ENCODE results near the gene CTBP2.

CTBP2 gene

DNA sequence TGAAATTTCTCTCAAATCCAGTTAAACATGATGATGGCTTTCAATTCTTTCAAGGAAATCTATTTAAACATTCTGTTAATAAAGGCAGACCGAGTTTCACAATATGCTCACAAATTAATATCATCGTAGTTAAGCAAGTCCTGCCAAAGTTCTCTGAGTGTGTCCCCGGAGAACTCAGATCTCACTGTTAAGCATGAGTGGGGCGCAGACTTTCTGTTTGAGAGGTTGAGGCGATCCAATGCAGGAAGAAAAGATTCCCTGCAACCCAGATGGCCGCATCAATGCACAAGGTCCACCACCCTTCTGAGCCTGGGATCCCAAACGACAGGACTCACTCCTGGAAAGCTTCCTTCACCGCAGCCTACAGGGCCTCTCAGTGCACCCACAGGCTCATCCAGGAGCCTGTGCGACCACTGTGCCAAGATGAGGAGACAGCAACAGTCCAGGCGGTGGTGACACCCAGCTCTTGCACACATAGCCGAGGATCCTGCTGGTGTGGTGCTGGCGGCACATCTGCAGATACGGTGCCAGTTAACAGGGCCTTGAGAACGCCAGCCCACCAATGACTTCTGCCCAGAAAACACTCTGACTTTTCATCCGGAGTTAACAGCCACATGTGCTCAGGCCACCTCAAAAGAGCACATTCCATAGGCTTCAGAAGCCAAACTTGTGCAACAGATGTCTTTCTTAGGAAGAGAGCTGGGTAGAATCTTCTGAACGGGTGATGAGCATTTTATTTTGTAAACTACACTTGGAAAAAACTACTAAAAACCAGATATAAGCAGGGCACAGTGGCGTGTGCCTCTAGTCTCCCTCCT is 116.3 kb downstream of the CTBP2 start:
- DNase-seq (ENCODE audit: low read depth) = no peak

DNA sequence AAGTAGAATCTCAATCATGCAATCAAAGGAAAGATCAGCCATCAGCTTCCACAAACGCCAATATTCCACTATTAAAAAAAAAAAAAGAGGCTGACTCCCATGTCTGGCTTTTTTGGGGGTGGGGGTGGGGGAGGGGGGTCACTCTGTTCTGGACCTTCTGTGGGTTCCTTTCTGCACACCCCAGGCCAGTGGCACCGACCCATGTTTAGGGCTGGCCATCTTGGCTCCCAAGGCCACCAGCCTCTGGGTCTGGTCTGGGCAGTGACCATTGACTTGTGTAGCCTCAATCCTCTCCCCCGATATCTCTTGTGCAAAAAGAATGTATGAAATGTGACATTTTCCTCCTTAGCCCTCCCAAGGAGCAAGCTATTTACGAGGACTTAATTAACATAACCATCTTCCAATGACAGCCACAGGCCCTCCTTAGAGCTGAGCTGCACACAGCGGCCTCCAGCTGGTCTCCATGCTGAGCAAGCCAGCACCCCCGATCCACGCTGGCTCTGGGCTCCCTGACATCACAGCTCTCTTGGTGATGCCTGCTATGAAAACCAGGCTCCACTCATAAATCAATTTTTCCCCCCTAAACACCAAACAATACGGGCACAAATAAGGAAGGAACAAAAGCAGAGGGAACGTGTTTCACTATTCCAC is 118.4 kb downstream of the CTBP2 start:
- no peak for DNase-seq (ENCODE audit: low read depth)

DNA sequence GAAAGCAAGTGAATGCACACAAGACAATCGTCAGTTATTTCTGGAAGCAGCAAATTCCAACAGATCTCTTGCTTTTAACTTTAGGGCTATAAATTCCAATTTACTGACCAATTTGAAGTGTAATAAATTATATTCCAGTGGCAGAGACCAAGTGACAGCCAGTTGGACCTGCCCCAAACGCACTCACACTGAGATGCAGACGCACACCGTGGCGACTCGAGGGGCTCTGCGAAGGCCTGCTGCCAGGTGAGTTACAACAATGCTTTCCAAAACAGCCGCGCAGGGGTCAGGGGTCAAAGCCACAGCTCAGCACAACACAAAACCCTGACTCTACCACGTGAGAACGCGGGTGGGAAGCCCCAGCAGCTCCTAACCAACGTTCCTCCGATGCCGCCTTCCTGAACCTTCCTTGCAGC is 121.0 kb downstream of the CTBP2 start:
- no peak for DNase-seq (ENCODE audit: low read depth)

DNA sequence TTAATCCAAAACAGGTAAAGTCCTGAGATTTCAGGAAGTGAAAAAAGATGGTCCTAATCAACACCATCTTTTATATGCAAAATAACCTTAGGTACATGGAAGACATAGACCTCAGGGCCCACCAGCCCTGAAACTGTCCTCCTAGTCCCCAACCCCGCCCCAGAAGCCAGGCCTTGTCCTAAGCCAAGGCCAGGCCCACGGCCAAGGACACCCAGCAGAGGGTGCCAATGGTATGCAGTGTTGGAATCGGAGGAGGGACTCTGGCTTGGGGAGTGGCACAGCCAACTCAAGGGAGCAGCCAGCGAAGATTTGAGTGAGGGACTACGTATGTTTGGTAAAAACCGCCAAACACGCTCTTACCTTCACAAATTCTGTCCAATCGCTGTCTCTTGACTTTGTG is 121.7 kb downstream of the CTBP2 start:
- DNase-seq (ENCODE audit: low read depth) = no peak

DNA sequence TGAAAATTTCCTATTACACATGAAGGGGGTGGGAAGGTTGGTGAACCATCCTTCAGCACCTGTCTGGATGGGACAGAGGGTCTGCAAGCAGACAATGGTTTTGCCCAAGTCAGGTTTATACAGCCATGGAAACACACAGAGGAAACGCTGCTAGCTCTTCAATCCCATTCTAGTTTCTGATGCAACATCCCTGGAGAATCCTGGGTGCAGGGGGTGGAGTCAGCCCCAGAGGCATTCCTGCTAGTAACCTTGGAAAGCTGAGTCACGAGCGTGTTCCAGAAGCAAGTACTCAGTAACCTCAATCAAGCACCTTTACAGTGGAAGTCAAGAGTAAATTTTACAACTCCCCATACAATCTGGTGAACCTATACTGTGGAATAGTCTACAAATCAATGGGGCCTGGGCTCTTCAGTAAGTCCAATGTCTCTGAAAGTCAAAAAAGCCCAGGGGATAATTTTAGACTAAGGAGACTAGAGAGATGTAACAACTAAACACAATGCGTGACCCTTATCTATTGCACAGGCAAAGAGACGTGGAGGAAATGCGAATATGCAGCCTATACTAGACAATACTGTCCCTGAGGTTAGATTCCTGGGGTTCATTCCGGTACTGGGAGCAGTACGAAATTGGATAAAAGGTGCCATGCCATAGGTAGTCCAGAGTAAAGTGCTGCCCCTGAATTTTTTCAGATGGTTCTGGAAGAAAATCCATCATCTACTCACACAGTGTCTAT is 123.1 kb downstream of the CTBP2 start:
- DNase-seq (ENCODE audit: low read depth) = no peak

DNA sequence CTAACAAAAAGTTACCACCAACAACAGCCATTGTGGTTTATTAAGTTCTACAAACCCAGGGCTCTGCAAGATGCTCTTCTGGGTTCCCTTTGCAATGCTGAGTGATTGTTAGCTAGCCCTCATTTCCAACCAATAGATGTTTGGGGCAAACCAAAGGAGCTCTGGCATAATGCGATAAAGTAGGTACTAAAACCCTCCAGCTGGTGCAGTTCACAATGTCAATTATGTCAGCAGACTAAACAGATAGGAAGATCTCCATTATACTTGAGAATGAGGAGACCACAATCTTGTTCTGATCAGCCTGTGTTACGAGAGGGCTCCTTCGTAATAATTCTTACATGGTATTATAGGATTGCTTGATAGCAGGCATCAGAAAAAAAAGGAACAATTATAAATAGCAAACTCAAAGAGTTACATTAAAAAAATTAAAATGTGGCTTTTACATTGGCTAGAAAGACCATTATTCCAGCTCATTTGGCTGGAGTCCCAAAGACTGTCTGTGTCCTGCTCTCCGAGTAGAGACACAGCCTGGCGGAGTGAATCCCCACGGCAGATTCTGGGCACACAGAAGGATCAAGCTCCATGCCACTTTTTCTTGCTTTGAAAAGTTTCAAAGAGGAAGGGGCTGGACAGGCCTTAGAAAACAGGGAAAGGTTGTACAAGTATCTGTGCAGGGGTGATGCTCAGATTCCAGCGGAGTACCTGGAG is 124.6 kb downstream of the CTBP2 start:
- DNase-seq (ENCODE audit: low read depth) = no peak

DNA sequence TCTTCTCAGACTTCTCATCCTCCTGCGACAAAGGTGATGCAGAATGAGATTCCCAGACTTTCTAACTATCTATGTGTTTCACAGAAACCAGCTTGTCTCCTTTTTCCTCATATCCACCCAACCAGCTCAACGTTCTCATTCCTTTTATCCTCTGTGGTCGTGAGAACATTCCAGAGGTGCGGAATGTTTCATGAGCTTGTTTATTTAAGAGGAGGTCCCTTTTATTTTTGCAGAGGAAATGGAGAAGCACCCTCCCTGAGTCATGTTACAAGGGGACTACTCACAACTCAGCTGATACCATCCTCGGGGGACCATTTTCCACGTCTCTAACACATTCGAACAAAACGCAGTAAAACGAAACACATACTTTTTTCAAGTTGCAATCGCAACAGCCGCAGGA is 125.2 kb downstream of the CTBP2 start:
- DNase-seq (ENCODE audit: low read depth) = peak; percentile 81

DNA sequence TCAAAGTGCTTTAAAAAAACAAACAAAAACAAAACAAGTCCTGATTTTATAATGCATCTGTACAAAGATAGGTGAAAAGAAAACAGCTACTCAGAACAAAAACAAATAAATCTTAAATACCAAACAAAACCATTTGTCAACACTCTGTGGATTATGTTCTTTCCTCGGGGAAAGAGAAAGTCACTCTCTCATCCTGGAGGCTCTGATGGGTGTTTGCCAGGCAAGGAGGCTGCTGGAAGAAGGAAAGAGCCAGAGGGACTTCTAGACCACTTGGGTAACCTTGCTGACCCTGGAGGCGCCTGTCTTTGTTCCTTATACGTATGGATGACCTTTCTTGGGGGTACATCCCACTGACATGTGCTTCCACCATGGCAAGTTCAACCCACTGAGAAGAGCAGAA is 125.7 kb downstream of the CTBP2 start:
- no peak for DNase-seq (ENCODE audit: low read depth)

DNA sequence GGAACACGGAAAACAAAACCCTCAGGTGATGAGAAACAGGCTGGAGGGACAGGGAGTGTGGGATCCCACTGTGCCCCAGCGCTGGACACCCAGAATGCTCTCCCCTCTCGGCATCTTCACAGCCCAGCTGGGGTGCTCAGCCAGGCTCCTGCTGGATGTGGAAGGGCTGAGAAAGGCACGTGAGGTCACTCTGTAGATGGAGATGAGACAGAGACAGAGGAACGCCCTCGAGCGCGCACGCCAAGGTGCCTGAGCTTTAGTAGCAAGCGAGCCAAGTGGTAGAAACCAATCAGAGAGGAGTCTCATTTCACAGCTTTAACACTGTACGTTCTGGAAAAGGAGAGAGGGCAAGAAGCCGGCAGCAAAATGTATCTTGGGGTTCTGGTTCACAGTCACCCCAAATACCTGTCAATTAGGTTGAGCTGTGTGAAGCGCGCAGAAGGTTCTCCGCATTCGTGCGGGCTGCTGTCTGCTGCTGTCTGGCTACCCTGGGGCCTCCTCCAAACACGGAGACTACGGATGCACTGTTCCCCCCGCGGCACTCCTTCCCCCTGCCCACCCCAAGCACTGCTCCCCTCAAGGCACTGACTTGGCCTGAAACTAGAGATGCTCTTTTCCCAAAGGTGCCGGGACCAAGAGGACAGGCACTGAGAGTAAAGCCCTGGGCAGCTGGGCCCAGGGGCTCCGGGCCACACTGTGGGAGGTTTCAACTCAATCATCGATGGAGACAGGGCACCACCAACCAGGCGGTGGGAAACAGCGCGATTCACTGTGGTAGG is 127.0 kb downstream of the CTBP2 start:
- DNase-seq (ENCODE audit: low read depth) = no peak

DNA sequence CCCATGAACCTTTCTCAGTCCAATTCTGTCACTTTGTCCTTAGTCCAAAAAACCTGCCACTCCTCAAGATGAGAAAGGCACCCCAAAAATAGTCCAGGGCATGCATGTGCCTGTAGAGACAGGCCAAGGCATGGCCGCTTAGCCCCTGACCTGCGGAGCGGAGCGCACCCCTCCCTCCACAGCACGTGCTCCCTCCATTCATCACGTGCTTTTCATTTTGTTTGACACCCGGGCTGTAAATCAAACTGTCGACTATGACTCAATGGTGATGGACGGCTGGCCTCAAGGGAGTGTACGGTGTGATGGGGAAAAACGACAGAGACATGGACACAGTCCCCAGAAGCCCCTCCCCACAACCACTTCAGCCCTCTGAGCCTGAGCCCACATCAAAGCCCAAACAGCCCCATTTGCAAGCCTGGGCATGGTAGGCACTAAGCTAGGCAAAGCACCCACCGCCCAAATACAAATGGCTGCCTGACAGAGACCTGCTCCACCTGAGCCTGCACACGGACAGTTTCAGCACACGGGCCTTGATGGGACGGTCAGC is 127.8 kb downstream of the CTBP2 start:
- no peak for DNase-seq (ENCODE audit: low read depth)

DNA sequence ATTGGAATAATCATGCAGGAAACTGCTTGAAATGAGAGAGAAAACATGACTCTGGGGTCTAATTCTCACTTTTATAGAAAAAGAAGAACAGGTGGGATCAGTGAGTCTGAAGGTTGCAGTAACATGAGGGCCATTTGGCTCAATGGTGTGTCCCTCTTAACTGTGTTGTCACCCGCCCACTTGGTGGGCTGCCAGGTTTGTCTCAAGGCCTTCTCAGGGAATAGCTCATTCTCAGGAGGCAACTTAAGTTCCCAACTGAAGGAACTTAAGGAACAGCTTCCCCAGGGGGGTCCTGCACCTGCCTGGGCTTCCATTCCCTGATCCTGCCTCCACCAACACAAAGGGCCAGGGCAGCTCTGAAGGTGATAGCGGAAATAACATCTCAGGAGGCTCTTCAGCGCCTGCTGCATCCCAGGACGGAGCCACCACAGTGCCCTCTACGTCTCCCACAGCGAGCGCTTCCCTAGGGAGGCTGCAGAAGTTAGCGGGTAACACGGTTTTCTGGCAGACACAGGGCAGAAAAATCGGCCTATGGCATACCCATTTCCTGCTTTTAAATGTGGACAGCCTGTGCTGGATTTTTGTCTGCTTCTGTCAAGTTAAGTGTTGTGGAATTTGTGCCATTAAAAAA is 129.7 kb downstream of the CTBP2 start:
- no peak for DNase-seq (ENCODE audit: low read depth)

DNA sequence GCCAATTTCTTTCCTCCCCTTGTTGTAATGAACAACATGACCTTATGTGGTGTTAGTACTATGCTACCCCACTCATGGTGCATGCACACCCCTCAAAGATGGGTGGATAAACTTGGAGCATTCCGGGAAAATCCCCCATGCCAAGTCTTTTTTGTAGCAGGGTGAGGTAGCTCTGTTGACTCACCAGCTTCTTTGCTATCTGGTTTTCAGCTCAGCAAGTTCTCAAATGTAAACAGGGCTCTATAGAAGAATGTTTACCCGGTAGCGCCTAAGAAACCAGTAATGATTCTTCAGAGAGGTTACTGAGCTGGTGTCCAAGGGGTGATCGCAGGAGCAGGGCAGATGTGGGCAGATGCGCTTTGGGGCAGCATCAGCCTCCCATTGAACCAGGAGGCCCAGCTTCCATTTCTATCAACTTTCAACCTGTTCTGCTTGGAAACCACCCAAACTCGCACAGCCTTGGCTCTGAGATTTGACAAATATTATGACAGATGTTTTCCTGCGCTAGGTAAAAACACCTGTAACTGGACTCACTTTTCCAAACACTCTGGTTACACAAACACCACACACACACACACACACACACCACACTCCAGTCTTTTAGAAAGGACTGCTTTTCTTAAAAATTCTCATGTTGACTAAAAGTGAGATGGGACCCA is 130.7 kb downstream of the CTBP2 start:
- DNase-seq (ENCODE audit: low read depth) = no peak

DNA sequence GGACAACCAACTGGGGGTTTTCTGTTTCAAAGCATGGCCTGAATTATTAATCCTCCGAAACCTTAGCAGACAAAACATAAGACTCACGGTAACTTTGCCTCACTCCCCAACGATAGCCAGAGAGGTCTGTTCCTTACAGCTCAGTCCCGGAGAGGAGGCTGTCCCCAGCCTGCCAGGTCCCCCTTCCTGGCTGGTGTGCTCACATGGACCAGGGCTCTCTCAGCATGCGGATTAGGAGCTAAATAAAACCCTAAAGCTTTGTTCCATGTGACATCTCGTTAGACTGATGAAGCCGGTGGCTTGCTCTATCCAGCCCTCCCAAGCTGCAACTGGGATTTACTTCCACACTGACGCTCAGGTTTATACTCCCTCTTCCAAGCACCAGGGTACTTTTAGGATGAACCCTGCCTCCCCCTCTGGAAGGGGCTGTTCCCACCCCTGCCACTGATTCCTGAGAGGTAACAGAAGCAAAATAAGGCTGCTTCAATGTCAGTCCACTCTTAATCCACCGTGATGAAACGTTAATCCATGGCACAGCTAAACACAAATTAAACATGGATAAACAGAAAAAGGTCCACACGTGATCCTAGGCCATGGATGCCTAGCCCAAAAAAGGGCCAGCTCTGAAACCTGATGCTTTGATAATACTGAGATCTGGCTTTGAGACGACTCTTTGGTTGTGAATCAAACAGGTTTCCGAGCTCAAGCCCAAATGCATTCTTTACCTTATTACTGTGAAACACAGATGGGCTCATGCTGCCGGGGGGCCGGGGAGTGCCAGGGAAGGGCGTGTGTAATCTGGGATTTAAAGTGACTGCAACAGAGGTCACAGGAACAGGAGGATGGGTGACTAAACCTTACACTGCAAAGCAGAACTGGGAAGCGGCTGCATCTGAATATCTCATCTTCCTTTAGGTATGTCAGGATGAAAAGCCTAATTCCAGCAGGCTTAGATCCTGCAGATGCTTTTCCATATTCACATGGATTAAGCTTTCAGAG is 132.2 kb downstream of the CTBP2 start:
- DNase-seq (ENCODE audit: low read depth) = no peak

DNA sequence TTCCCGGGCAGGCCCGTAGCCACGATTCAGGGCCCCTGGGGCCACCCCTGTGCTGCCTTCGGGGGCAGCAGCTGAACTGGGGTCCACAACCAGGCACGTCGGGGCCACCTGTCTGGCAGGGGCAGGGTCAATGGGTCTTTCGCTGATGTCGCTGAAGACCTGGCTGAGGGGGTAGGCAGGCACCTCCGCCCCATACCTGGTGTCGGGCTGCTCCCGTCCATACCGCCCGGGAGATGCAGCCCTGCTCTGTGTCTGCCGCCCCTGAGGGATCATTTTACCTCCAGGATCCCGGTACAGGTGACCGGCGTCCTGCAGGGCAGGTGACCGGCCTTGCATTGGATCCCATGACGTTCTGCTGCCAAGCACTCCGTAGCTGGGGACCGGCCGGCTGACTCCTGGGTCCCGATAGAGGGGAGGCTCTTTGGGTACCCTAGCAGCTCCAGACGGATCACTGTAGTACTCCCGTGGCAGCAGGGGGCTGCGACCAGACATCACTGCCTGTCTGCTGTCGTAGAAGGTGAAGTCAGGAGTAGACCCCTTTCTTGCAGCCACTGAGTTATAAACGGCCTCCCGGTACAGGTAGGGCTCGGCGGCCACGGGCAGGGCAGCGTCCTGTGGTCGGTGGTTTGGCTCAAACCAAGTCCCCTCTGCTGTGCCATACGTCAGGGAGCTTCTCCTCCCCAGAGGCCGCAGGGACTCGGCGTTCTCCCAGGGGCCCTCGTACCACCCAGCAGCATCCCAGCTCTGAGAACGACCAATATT is 133.2 kb downstream of the CTBP2 start:
- no peak for DNase-seq (ENCODE audit: low read depth)

DNA sequence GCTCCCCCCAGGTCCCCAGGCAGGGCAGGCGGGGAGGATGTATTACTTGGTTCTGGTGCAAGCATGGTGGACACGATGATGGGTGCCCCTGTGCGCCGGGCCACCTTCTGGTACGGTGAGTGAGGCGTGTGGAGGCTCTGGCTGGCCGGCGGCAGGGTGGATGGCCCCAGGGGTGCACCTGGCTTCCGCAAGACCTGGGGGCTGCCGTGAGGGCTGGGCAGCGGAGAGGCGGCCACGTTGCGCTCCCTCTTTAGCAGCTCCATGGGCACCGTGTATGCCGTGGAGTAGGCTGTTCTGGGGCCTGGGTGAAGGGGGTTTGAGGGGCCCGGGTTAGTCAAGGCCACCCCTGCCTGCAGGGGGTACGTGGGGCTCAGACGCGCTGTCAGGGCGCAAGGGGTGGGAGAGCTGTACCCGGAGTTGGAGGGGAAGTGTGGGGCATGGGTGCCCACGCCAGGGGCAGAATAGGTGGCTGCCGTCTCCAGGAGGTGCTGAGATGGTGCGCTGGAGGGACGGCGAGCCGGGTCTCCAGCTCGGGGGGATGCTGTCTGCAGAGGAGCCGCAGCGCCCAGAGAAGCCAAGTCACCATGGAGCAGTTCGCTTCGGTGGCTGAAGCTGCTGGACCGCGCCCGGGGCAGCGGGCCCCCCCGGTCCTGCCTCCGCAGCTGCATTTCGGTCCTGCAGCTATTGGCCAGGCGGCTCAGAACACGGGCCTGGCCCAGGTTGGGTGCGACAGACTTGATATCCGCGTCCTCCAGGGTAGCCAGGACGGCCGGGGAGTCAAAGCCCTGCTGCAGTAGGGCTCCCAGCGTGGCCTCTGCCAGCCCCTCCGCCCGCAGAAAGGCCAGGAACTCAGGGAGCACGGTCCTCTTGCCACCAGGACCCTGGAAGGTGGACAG is 134.1 kb downstream of the CTBP2 start:
- DNase-seq (ENCODE audit: low read depth) = no peak

DNA sequence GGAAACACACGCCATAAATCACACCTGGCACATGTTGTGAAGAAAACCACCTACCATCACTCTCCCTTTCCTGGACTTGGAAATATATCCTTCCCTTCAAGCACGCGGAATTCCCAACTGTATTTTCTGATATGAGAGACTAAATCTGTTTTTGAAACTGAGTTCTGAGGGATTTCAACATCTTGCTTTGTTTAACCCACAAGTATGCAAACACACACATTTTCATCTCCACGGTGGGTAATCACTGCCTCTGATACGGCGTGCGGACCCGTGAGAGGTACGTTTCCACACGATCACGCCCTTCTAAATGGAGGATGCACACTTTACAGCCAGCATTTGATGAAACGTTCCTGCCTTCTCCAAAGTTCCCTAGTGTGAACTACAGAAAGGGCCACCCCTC is 135.0 kb downstream of the CTBP2 start:
- no peak for DNase-seq (ENCODE audit: low read depth)
